IMR-90 (cell line): Measurements from ENCODE around the gene PLA2G2D. TPM values are rescaled to one million over a fixed set of nuclear protein-coding genes. Genes with fewer than 3 reads are reported as not detected.

Experiments used
- ATAC-seq: fragments of 200-7000 bp; cut with Tn5 transposase; 2 replicates; pipeline ENCODE4 v1.9.1; 2020; ENCODE audit warnings: low read depth, mild to moderate bottlenecking, moderate library complexity
- BruUV-seq: library from RNA; stranded (reverse); fragments of 400-500 nt; replicated peaks from 2 replicates; lab custom pipeline; 2021; lab: Mats Ljungman, UMichigan
- CTCF ChIA-PET: fragments of 300-600 bp; formaldehyde crosslinking; extraction: SDS; loops from one replicate; lab custom pipeline; 2021; ENCODE audit warnings: antibody characterized with exemption; lab: Yijun Ruan, JAX
- POLR2A ChIA-PET: fragments of 300-600 bp; sonication (Branson Sonifier 250); formaldehyde crosslinking; loops from one replicate; lab custom pipeline; 2022; ENCODE audit warnings: antibody characterized with exemption; ENCODE audit not compliant: unreplicated experiment; lab: Charles Lee
- DNase-seq: peaks from one replicate; pipeline ENCODE4 v3.0.0; 2013
- H2AFZ ChIP-seq: replicated peaks from 2 replicates; pipeline ENCODE3; 2013; ENCODE audit warnings: low read length, mild to moderate bottlenecking; ENCODE audit not compliant: poor library complexity
- H2AK5ac ChIP-seq: 2 replicates; pipeline ENCODE4 v1.6.1; 2013; ENCODE audit warnings: low read depth, low read length, inconsistent platforms
- H2AK9ac ChIP-seq: replicated peaks from 2 replicates; pipeline ENCODE3; 2013; ENCODE audit warnings: mild to moderate bottlenecking, low read depth, low read length, moderate library complexity; ENCODE audit not compliant: poor library complexity
- H2BK120ac ChIP-seq: 2 replicates; pipeline ENCODE4 v1.6.1; 2013; ENCODE audit warnings: low read depth, low read length, inconsistent platforms
- H2BK15ac ChIP-seq: 3 replicates; pipeline ENCODE4 v1.6.1; 2013; ENCODE audit warnings: low read depth, low read length, inconsistent platforms
- H2BK20ac ChIP-seq: 2 replicates; pipeline ENCODE4 v1.6.1; 2013; ENCODE audit warnings: low read depth, mild to moderate bottlenecking, inconsistent platforms, low read length, moderate library complexity
- H2BK5ac ChIP-seq: 2 replicates; pipeline ENCODE4 v1.6.1; 2013; ENCODE audit warnings: mild to moderate bottlenecking, low read depth, low read length, inconsistent platforms; ENCODE audit not compliant: poor library complexity, severe bottlenecking
- H3K14ac ChIP-seq: replicated peaks from 2 replicates; pipeline ENCODE4 v1.6.1; 2013; ENCODE audit warnings: low read depth, low read length, inconsistent platforms
- H3K18ac ChIP-seq: 2 replicates; pipeline ENCODE4 v1.6.1; 2013; ENCODE audit warnings: low read depth, low read length, control low read depth
- H3K23ac ChIP-seq: 2 replicates; pipeline ENCODE4 v1.6.1; 2013; ENCODE audit warnings: low read depth, low read length, inconsistent platforms
- H3K27ac ChIP-seq: 2 replicates; pipeline ENCODE4 v1.5.1; 2013; ENCODE audit warnings: mild to moderate bottlenecking, control low read depth, low read length; ENCODE audit not compliant: insufficient read depth
- H3K27me3 ChIP-seq: 2 replicates; pipeline ENCODE4 v1.6.1; 2013; ENCODE audit warnings: low read length; ENCODE audit not compliant: control insufficient read depth, insufficient read depth
- H3K36me3 ChIP-seq: 2 replicates; pipeline ENCODE4 v1.6.1; 2013; ENCODE audit warnings: low read length, mixed read lengths; ENCODE audit not compliant: control insufficient read depth, insufficient read depth
- H3K4ac ChIP-seq: 2 replicates; pipeline ENCODE4 v1.6.1; 2013; ENCODE audit warnings: low read depth, low read length, inconsistent platforms
- H3K4me1 ChIP-seq: 2 replicates; pipeline ENCODE4 v1.6.1; 2013; ENCODE audit warnings: low read length, mixed read lengths; ENCODE audit not compliant: control insufficient read depth, insufficient read depth
- H3K4me2 ChIP-seq: 2 replicates; pipeline ENCODE4 v1.6.1; 2013; ENCODE audit warnings: low read depth, mild to moderate bottlenecking, control low read depth, low read length, moderate library complexity
- H3K4me3 ChIP-seq: 2 replicates; pipeline ENCODE4 v1.5.1; 2013; ENCODE audit warnings: low read depth, mild to moderate bottlenecking, control low read depth, low read length, moderate library complexity; ENCODE audit not compliant: insufficient read depth
- H3K56ac ChIP-seq: 2 replicates; pipeline ENCODE4 v1.6.1; 2013; ENCODE audit warnings: low read length, inconsistent platforms; ENCODE audit not compliant: insufficient read depth; ENCODE audit errors: extremely low read depth
- H3K79me1 ChIP-seq, 2 experiments: 2 replicates each; pipeline ENCODE4 v1.6.1; 2013; ENCODE audit warnings: low read length in 2 of 2, inconsistent platforms in 1 of 2, low read depth in 1 of 2
- H3K9ac ChIP-seq: 2 replicates; pipeline ENCODE4 v1.6.1; 2013; ENCODE audit warnings: low read depth, low read length, control low read depth
- H3K9me1 ChIP-seq: 2 replicates; pipeline ENCODE4 v1.6.1; 2013; ENCODE audit warnings: low read length, inconsistent platforms; ENCODE audit not compliant: insufficient read depth
- H3K9me3 ChIP-seq: 2 replicates; pipeline ENCODE4 v1.6.1; 2013; ENCODE audit warnings: low read length; ENCODE audit not compliant: control insufficient read depth, insufficient read depth
- H4K20me1 ChIP-seq: 2 replicates; pipeline ENCODE4 v1.6.1; 2013; ENCODE audit warnings: low read length, inconsistent platforms; ENCODE audit not compliant: insufficient read depth
- H4K5ac ChIP-seq: 2 replicates; pipeline ENCODE4 v1.6.1; 2013; ENCODE audit warnings: mild to moderate bottlenecking, low read depth, low read length, control low read depth
- H4K8ac ChIP-seq, 2 experiments: 2 replicates each; pipeline ENCODE4 v1.6.1; 2013; ENCODE audit warnings: low read depth in 2 of 2, low read length in 2 of 2, control low read depth in 1 of 2, inconsistent platforms in 1 of 2
- H4K91ac ChIP-seq: 2 replicates; pipeline ENCODE4 v1.6.1; 2013; ENCODE audit warnings: low read depth, low read length, inconsistent platforms; ENCODE audit not compliant: insufficient read depth
- BHLHE40 ChIP-seq: fragments of 150-350 bp; IDR thresholded peaks from 2 replicates; pipeline ENCODE4 v1.6.1; 2016; ENCODE audit warnings: mild to moderate bottlenecking, low read depth, low read length
- CHD1 ChIP-seq: IDR thresholded peaks from 2 replicates; pipeline ENCODE4 v1.6.1; 2012; ENCODE audit warnings: low read depth, low read length, improper control_type of control experiment
- FOS ChIP-seq: fragments of 150-350 bp; IDR thresholded peaks from 2 replicates; pipeline ENCODE4 v1.6.1; 2016; ENCODE audit warnings: low read depth, low read length
- MAZ ChIP-seq: IDR thresholded peaks from 2 replicates; pipeline ENCODE4 v1.6.1; 2012; ENCODE audit warnings: low read depth, mild to moderate bottlenecking, low read length, improper control_type of control experiment, moderate library complexity, borderline replicate concordance
- NFE2L2 ChIP-seq: fragments of 150-350 bp; IDR thresholded peaks from 2 replicates; pipeline ENCODE4 v1.6.1; 2016; ENCODE audit warnings: low read depth, mild to moderate bottlenecking, low read length
- POLR2A ChIP-seq: IDR thresholded peaks from 2 replicates; pipeline ENCODE4 v1.6.1; 2012; ENCODE audit warnings: mild to moderate bottlenecking, low read depth, low read length
- RAD21 ChIP-seq: IDR thresholded peaks from 2 replicates; pipeline ENCODE4 v1.6.1; 2012; ENCODE audit warnings: low read length, improper control_type of control experiment
- RCOR1 ChIP-seq: IDR thresholded peaks from 2 replicates; pipeline ENCODE4 v1.6.1; 2012; ENCODE audit warnings: mild to moderate bottlenecking, low read length, improper control_type of control experiment; ENCODE audit not compliant: insufficient replicate concordance
- RFX5 ChIP-seq: IDR thresholded peaks from 2 replicates; pipeline ENCODE4 v1.8.0; 2012; ENCODE audit warnings: low read depth, mild to moderate bottlenecking, low read length, moderate library complexity
- WGBS, 2 experiments: methylation state at CpG; one replicate each; pipeline versions ENCODE4 v1.1.5 to v1.1.7; 2013; ENCODE audit warnings: missing lambda C conversion rate in 2 of 2; ENCODE audit not compliant: insufficient read length in 1 of 2; ENCODE audit errors: extremely low coverage in 2 of 2; 5-methylcytosine and 5-hydroxymethylcytosine counted together
- dilution Hi-C: fragments of 300-500 bp; cut with HindIII; formaldehyde crosslinking; loops from one replicate; pipeline ENCODE4 v1.14.3; 2018; ENCODE audit warnings: low sequenced_read_pairs; ENCODE audit not compliant: unreplicated experiment
- in situ Hi-C: fragments of 300-500 bp; cut with MboI; formaldehyde crosslinking; loops from 3 replicates; pipeline ENCODE4 v1.14.3; 2019; ENCODE audit warnings: low sequenced_read_pairs, inconsistent platforms, mixed read lengths
- intact Hi-C: fragments of 100-400 bp; cut with micrococcal nuclease; formaldehyde crosslinking; loops from 2 replicates; pipeline ENCODE4 v1.10.0; 2022
- polyA plus RNA-seq, 3 experiments: library from polyadenylated mRNA; depleted of rRNA; stranded (reverse); fragments of >200 nt; gene quantifications; 2 replicates each; pipeline ENCODE4 v1.2.3, GENCODE V29; 2012; ENCODE audit warnings: low replicate concordance in 1 of 3
- total RNA-seq: library from RNA; depleted of rRNA; stranded (reverse); fragments of >200 nt; gene quantifications from 2 replicates; pipeline ENCODE4 v1.2.3, GENCODE V29; 2012

Gene PLA2G2D
- total and polyA plus RNA-seq, 2 of the 4 experiments (the other 2 are of a cell fraction): not detected

DNA sequence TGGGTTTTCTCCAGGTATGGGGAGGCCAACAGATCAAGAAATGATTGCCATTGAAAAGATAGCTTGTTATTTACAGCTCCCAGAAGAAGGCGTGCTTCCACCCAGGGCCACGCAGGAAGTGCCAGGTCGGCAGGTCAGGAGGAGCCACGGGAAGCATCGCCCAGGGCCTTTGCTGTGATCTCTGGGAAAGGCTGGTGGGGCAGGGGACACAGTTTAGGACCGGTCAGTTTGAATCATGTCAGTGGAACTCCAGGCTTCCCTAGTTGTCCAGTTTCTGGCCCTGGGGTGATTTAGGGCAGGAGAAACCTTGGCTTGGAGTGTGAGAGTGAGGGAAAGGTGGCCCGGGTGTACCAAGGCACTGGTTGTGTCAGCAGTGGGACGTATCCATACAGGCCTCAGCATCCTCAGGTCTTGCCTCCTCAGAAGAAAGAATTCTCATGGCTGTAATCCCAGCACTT lies 38.0 kb downstream of the PLA2G2D start:
- Histone ChIP-seq H3K4me2 (no peak overlapping the region), H3K36me3 (no peaks in the 10 kb centered on the region), H2BK5ac (no peak overlapping the region), H4K20me1 (no peaks in the 10 kb centered on the region), H2AK9ac (no peak overlapping the region), H3K4ac (no peak overlapping the region), H4K5ac (no peak overlapping the region), H3K9ac (no peak overlapping the region), H3K9me1 (no peaks in the 10 kb centered on the region), H2AK5ac (no peak overlapping the region), H2BK20ac (no peak overlapping the region), H3K27me3 (peaks cover 39% of the 10 kb centered on the region), H3K23ac (no peak overlapping the region), H4K91ac (no peak overlapping the region), H3K56ac (no peak overlapping the region), H2BK15ac (no peak overlapping the region), H2BK120ac (no peak overlapping the region), H3K79me1 (no peaks in the 10 kb centered on the region), H3K14ac (no peak overlapping the region), H3K9me3 (no peaks in the 10 kb centered on the region; the same call in 1 of the 2 replicates), H3K4me1 (no peaks in the 10 kb centered on the region), H2AFZ (no peak overlapping the region), H3K27ac (no peak overlapping the region), H3K4me3 (no peak overlapping the region), H3K18ac (no peak overlapping the region), H4K8ac (no peak overlapping the region)
- in situ Hi-C loops: no loop called here
- CTCF ChIA-PET: no interaction called here
- BruUV-seq: no TSS peak
- POLR2A ChIA-PET: no interaction called here
- ATAC-seq (no peak), DNase-seq (no peak)
- TF ChIP-seq FOS (no peak), NFE2L2 (no peak), POLR2A (no peak), RAD21 (no peak), RCOR1 (no peak), RFX5 (no peak), BHLHE40 (no peak), CHD1 (no peak), MAZ (no peak)
- dilution Hi-C loops: no loop called here
- intact Hi-C loops: no loop called here
- WGBS, 2 experiments: 45% methylated on average over 3 of the region's 8 CpGs; no CpG with 5 or more reads in 1 of the 2 experiments
